Suprapubic skin (tissue), 4 donors: Measurements from ENCODE around the gene GDF11.

Source experiments
- CTCF ChIP-seq, 2 donors: fragments of 200-600 bp in 1 of 2; fragments of 450-650 bp in 1 of 2; sonication (generic) in 1 of 2; IDR thresholded peaks; one replicate each; pipeline ENCODE4 v1.5.1; 2016 to 2019; ENCODE audit warnings: antibody characterized with exemption in 2 of 2, mild to moderate bottlenecking in 1 of 2, moderate library complexity in 1 of 2
- POLR2A ChIP-seq, 2 donors: fragments of 450-650 bp; IDR thresholded peaks; one replicate each; pipeline ENCODE4 v1.6.1; 2017; ENCODE audit warnings: antibody characterized with exemption in 2 of 2, mild to moderate bottlenecking in 2 of 2, moderate library complexity in 2 of 2
- POLR2AphosphoS5 ChIP-seq, 3 donors: sonication (generic); formaldehyde crosslinking; IDR thresholded peaks; one replicate each; pipeline ENCODE4 v1.6.1; 2017; ENCODE audit warnings: antibody characterized with exemption in 3 of 3

GRCh38 chr12:55732288-55732687 lies 10.6 kb upstream of the GDF11 start:
- TF ChIP-seq POLR2AphosphoS5 (IDR thresholded peaks at IDR 0.05): no peak
- TF ChIP-seq POLR2A (IDR thresholded peaks at IDR 0.05): no peak
- TF ChIP-seq CTCF (IDR thresholded peaks at IDR 0.05): no peak
